ENCODE measurements around the gene B4GALT3.
A peak's percentile ranks its signal among the peaks of the same experiment; 100 is the strongest.

DNA sequence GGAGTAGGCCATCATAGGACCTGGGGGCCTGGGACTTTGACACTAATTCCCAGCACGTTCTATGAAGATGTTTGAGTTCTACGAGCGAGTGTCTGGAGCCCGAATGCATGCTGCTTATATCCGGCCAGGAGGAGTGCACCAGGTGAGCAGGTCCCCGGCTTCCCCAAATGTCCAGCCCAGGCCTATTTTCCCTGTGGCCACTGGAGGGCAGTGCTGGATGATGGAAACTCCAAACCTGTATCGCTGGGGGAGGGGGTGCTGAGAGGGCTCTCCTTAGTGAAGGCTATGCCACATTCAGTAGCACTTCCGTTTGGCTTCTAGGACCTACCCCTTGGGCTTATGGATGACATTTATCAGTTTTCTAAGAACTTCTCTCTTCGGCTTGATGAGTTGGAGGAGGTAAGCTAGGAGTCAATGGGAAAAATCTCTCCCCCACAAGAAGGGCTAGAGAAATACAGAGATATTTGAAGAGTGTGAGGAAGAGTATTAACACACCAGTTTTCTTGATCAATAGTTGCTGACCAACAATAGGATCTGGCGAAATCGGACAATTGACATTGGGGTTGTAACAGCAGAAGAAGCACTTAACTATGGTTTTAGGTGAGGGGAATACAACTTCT lies 32.6 kb upstream of the B4GALT3 start:
- TF ChIP-seq, protein P1, sequence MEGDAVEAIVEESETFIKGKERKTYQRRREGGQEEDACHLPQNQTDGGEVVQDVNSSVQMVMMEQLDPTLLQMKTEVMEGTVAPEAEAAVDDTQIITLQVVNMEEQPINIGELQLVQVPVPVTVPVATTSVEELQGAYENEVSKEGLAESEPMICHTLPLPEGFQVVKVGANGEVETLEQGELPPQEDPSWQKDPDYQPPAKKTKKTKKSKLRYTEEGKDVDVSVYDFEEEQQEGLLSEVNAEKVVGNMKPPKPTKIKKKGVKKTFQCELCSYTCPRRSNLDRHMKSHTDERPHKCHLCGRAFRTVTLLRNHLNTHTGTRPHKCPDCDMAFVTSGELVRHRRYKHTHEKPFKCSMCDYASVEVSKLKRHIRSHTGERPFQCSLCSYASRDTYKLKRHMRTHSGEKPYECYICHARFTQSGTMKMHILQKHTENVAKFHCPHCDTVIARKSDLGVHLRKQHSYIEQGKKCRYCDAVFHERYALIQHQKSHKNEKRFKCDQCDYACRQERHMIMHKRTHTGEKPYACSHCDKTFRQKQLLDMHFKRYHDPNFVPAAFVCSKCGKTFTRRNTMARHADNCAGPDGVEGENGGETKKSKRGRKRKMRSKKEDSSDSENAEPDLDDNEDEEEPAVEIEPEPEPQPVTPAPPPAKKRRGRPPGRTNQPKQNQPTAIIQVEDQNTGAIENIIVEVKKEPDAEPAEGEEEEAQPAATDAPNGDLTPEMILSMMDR (conservative IDR thresholded peaks at IDR 0.05): peak; percentile 97
- no peak for TF ChIP-seq ZFX (IDR thresholded peaks at IDR 0.05)
